Cardiac septum (tissue), 1 donor: ENCODE results near the gene ADCY5. TPM values are rescaled to one million over a fixed set of nuclear protein-coding genes. Genes with fewer than 3 reads are reported as not detected.

ENCODE experiments used
- DNase-seq: peaks from one replicate; pipeline ENCODE4 v3.0.0-alpha.2; 2020; ENCODE audit warnings: low spot score
- intact Hi-C: fragments of 100-400 bp; cut with DNase I; formaldehyde crosslinking; loops from one replicate; pipeline ENCODE4 v1.14.0; 2022
- total RNA-seq: library from RNA; stranded (reverse); fragmentation: NEBNext Ultra II Directional; extraction: Animal tissue kit (Norgen Biotek cat#: 25700); gene quantifications from one replicate; pipeline ENCODE4 v1.2.1, GENCODE V29; 2021
- donor health status: DM: no; HTN: no; CAD: no.

ADCY5 gene
- total RNA-seq, 1 donor from 2014 or later, result 192 TPM

DNA sequence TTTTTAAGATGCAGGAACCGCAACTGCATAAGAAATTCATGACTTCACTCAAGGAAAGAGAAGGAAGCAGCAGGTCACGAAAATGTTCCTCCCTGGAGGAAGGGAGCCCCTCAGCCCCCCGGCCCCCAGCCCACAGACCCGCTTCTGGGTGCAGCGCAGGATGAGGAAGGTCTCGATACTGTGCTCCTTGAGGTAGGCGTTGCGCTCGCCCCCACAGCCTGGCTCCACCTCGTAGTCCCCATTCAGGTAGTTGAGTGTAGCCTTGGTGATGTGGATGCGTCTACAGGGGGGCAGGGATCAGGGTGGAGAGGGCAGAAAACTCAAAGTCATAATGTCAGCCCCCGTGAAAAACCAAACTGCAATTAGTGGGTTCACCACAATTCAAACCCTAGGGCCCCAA, 121.4 kb downstream of the ADCY5 start:
- DNase-seq, result no peak
- intact Hi-C loops, result loop anchor here (5.0 kb wide), 1 partner anchor 230 kb away; no protein-coding TSS in a partner anchor

DNA sequence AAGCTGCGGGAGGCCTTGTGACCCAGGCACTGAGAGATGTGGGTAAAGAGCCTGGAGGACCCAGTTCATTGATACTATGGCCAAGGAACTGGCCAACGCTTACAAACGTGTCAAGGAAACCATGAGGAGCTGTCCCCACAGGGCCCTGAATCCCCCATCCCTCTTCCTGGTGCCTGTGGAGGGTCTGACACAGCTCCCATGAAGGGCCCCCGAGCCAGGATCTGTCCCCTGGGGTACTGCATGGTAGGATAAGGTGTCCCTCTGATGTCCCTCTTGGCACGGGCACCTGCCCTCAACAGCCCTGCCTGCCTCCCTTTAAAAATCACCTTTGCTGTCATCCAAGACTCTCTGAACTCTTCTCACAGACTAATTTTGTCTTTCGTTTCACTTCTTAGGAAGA, 122.4 kb downstream of the ADCY5 start:
- intact Hi-C loops, result loop anchor here (5.0 kb wide), 1 partner anchor 231 kb away; no protein-coding TSS in a partner anchor
- DNase-seq, result no peak

DNA sequence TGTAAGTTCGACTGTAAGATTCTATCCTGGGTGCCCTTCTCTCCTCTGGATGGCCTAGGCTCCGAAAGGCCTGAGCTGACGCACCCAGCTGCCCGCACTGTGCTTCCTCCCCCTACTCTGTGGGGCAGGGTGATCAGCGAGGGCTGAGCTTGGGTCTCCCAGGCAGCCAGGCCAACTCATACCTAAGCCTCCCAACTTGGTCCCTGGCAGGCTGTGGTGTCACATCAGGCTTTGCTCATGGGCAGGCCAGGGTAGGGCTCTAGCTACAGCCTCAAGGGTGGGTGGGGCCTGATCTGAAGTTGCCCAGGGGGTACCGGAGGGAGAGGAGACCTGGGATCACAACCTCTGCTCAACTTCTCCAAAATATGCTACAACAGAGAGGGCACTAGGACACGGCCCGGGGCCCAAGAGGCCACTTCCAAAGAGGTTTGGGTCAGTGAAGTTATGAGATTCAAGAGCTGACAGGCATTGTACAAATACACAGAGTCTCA, 123.1 kb downstream of the ADCY5 start:
- no peak for DNase-seq
- intact Hi-C loops, result loop anchor here (5.0 kb wide), 1 partner anchor 231 kb away; no protein-coding TSS in a partner anchor

DNA sequence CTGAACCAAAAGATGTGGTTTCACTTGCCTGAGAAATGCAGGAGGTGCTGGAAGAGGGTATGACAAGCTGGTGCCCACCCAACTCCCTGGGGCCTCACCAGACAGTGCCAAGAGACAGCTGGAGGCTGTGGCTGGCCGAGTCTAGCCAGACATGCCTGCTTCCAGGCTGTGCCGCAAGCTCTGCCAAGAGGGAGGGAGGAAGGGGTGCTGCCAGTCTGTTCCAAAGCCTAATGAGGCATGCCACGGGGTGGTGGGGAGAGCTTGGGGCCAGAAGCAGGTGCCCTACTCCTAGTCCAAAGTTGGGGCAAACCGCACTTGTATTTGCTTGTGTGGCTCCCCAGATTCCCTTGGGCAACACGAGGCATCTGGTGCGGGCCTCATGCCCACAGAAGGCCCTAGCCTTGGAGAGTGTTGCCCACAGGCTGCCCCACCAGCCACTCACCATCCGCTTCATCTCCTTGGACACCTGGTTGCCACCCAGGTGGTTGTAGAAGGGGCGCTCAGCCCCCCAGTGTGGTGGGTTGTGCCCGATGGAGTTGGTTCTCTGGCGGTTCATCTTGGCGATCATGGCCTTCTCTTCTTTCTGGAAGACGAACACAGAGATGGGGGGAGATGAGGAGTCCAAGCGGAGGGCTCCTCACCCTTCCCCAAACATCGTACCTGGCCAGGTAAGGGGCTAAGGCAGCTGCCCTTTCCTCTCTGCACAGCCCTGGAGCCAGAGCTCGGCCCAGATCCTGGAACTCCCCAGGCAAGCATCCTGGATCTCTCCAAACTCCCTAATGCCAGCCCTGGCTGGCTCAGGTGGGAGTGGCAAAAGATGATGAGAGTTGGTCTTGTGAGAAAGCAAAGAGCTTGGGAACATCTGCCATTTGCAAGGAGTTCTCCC, 123.8 kb downstream of the ADCY5 start:
- no peak for DNase-seq
- intact Hi-C loops, result loop anchor here (5.0 kb wide), 1 partner anchor 232 kb away; no protein-coding TSS in a partner anchor

DNA sequence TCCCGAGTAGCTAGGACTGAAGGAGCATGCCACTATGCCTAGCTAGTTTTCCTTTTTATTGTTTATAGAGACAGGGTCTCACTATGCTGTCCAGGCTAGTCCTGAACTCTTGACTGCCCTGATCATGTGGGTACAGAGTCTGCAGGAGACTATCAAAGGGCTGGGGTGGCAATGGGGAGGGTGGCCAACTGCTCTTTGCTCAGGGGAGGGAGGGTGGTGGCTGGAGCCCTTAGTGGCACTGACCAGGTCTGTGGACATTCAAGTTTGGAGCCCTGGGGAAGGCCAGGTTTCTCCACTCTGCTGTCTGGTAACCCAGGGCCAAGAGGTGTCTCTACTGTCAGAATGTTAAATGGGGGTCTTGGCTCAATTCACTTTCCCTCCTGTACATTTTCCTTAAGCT, 125.1 kb downstream of the ADCY5 start:
- DNase-seq, result no peak
- intact Hi-C loops, result no loop called here

DNA sequence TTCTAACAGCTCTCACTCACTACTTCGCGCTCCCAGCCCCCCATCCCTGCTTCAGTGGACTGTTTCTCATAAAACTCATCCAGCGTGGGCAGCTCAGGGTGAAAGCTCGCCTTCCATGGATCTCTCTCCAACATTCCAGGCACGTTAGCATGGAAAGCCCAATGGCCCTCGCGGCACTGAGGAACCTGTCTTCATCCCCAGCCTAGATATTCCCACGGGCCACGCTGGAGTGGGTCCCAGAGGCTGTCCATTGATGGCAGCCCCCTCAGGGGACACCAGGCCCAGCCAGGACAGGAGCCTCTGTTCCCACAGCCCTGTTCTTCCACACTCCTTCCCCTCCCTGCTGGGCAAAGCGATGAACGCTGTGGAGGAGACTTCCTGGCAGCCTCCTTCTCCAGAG, 126.0 kb downstream of the ADCY5 start:
- DNase-seq, result no peak
- intact Hi-C loops, result no loop called here

DNA sequence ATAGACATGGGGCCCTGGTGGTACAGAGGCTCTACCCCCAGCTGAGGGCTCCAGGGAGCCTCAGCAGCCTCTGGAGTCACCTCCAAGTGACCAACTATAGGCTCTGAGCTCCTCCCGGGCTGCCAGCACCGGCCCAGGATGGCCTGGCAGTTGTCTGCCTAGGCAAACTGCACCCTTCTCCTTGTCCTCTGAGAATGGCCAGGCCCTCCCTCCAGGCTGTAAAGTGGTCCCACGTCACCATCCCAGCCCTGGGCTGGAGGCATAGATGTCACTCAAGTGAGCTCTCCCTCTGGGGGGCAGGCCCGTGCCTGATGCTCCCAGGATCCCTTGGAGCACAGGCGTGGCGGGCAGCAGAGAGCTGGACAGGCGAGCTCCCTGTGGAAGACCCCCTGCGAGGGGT, 127.1 kb downstream of the ADCY5 start:
- intact Hi-C loops, result no loop called here
- no peak for DNase-seq

DNA sequence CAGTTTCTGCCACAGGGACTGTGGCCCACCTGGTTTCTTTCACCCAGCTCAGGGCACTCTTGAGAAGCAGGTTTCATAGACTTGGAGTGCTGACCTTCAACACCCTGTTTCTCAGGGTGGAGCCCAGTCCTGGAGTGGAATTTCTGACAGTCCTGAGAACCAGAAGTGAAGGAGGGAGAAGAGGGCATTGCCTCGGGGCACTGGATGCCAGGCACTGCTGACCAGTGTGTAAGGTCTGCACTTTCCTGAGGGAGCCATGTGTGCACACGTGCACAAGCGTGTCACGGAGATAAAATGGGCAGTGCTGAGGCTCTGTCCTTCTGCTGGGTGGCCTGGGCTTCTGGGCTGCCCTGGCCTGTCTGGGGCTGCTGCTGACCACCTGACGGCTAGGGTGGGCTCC, 128.7 kb downstream of the ADCY5 start:
- DNase-seq, result no peak
- intact Hi-C loops, result no loop called here

DNA sequence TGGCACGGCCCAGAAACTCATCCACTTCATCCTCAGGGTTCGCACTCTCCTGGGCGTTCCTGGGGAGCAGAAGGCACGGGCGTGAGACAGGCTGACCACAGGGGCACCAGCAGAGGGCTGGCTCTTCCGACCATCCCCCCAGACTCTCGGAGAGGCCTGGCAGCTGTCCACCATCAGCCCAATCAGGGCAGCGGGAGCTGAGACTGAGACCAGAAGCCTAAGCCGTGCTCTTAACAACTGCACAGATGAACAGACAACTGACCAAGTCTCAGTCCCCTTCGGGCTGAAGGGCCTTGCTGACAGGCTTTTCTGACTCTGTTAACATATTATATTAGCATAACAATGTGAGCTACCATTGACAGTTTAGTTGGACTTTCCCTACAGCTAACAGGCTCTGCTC, 129.1 kb downstream of the ADCY5 start:
- intact Hi-C loops, result no loop called here
- DNase-seq, result no peak

DNA sequence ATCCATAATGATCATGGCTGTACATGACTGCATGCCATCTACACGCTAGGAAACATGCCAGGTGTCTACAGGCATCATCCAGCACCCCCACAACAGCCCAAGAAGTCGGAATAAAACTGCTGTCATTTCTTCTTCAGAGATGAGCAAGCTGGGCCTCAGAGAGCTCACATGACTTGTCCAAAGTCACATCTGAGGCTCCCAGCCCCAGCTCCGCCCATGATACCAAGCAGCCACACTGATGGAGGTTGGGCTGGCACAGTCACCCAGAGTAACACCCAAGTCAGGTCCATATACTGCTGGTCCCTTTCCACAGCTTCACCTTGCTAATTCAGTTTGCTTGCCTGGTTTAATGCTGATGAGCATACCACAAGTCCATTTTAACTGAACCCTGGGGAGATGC, 130.5 kb downstream of the ADCY5 start:
- no peak for DNase-seq

DNA sequence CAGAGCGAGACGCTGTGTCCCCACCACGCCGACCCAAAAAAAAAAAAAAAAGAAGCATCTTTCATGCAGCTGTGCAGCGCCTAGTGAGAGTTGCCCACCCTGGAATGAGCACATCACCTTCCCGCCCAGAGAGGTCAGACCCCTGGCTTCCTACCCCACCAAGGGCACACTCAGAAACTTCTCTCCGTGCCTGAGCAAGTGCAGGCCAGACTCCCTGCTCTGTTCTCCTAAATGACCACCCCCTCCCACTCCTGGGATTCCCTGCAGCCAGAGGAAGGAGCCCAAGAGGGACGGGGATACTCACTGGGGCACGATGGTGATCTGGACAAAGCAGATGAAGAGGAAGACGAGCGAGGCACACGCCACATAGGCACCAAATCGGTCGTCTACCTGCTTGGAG, 131.2 kb downstream of the ADCY5 start:
- no peak for DNase-seq
- intact Hi-C loops, result no loop called here

More for the DNA sequence above, 130.5 kb downstream of the ADCY5 start:
- intact Hi-C loops, result no loop called here

DNA sequence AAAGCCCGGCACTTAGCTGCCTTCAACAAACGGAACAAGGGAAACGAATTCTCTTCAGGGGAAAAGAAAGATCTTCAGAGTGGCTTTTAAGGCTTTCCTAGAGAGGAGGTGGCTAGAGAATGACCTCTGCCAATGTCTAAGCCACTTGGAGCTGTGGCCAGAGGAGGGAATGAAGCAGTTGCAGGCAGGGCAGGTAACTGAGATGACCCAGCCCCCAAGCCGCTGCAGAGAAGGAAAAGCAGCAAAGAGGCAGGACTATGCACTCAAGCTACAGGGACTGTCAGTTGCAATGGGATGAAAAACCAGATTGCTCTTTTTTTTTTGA, 133.7 kb downstream of the ADCY5 start:
- DNase-seq, result no peak
- intact Hi-C loops, result no loop called here

DNA sequence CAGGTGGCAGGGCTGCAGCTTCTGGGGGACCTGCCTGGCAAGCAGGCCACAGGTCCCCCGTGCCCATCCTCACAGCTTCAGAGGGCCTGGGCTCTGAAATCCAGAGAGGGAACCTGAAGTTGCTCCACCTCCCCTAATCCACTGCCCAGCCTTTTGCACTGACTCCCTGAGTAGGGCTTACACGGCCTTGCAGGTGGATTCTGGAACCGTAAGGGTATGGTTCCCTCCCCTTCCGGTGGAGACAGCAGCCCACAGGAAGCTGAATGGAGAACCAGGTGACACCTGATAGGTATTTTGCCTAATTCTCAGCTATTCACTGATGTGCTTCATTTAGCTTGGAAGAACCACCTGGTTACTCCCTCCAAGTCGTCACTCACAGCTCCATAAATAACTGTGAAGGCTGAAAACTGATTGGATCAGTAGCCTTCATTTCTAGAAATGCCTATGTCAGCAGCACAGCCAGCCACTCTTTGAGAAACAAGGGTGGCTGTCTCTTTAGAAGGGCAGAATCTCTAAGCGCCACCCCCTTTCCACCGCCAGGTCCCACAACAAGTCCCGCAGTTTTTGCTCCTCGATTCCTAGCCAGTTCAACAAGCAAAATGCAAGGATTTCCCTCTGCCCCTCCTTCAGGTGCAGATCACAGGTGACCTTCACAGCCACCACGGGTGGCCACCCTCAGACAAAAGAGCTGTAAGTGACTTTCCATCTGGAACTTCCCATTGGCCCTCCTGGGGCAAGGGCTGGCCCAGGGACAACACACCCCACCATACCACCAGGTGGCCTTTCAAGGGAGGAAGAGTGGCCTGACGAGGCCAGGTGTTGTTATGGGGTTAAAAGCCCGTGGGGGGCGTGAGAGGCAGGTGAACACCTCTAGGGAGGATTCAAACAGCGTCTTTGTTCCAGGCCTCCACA, 134.3 kb downstream of the ADCY5 start:
- intact Hi-C loops, result no loop called here
- DNase-seq, result no peak

DNA sequence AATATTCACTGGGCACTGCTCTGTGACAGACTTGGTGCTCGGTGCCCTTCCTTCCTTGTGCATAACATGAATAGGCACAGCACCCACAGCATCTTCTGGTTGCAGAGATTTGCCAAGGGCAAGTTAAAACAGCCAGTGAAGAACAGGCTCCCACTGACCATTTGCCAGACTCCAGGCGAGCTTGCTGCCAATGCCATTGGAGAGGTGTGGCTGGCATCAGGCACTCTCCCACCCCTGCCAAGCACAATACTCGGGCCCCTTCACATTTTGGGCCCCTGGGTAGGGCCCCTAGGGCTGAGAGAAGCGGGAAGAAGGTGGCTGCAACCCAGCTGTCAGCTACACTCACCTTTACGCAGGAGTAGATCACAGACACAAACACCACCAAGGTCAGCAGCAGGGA, 135.0 kb downstream of the ADCY5 start:
- intact Hi-C loops, result no loop called here
- no peak for DNase-seq

DNA sequence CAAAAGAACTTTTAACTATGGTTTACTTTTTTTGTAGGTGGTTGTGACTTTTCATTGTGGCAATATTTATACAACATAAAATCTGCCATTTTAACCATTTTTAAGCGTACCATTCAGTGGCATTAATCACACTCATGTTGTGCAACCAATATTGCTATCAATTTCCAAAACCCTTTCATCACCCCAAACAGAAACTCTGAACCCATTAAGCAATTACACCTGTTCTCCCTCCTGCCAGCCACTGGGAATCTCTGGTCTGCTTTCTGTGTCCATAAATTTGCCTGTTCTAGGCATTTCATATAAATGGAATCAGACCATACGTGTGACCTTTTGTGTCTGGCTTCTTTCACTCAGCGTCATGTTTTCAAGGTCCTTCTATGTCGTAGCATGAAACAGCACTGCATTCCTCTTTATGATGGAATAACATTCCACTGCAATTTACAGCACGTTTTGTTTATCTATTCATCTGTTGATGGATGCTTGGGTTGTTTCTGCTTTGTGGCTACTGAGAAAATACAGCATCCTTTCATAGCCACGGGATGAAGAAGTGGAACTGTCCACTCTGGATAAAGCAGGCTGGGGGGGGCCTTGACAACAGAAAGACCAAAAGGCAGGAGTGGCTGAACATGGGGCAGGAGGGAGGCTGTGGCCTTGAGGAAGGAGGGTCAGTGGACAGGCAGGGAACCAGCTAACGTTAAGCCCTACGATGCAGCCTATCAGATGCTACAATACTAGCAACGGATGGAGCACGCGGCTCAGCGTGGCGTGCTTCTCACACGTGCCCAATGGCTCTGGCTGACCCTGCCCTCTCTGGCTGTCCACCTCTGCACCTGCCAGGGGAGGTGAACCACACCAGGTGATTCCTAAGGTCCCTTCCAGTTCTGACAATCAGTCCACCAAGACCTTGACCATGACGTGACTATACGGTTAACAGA, 136.3 kb downstream of the ADCY5 start:
- intact Hi-C loops, result no loop called here
- no peak for DNase-seq

DNA sequence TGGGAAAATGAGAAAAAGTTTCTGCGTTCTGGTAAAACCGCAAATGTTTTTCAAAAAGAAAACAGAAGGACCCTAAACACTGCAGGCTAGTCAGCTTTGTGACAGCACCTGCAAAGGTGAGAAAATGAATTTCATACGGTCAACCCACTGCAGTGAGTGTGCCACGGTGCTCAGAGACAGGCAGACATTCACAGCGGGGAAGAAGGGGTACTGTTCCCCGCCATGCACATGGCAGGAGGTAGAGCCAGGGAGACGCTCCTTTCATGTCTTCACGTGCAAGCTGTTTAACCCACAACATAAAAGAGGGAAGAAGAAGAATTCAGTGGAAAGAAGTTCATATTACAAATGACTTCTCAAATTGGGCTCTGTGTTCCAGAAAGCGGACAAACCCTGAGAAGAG, 137.7 kb downstream of the ADCY5 start:
- intact Hi-C loops, result no loop called here
- no peak for DNase-seq

DNA sequence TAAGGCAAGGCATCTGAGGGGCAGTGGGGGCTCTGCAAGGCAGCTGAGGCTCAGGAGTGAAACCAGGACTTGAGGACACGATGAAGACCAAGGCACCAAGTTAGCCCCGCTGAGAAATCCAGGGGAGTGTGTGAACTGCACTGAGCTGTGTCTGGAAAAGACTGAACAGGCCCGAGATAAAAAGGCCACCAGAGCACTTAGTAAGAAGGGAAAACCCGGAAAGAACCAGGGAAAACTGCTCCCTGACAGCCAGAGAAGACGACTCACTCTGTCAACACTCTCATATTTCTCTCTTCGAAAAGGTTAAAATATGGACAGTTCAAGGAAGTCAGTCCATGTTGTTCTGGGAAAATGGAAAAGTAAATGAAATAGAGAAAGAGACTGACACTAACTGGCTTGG, 138.1 kb downstream of the ADCY5 start:
- intact Hi-C loops, result no loop called here
- DNase-seq, result no peak

DNA sequence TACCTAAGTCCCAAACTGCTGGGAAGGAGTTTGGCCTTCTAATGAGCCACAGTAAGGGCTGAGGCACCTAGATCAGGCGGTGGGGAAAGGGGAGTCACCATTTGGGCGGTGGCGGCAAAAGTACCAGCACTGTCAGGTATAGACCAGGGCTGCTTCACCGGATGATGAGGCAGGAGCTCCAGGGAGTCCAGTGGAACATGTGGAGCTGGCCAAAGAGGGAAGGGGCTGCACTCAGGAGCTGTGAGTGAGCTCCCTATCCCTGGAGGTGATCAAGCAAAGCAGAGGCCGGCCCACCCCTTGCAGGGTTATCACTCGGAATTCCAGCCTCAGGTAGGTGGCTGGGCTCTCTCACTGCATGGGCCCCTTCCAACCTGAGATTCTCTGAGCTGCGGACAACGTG, 138.7 kb downstream of the ADCY5 start:
- intact Hi-C loops, result no loop called here
- DNase-seq, result no peak

DNA sequence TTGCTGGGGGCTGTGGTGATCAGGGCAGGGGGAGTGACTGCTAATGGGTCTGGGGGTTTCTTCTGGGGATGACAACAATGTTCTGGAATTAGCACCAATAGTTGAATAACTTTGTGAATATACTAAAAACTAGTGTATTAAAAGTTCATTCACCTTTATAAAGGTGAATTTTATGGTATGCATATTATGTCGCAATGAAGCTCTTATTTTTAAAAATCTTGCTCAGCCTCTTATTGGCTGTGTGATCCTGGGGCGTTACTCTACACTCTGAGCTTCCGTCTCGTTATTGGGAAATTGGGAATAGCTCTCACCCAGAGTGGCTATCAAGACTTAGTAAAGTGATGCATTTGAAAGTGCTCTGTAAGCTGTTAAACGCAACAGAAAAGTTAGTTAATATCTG, 141.8 kb downstream of the ADCY5 start:
- intact Hi-C loops, result no loop called here
- DNase-seq, result no peak
